ENCODE measurements around the gene SPDYA. TPM values are rescaled to one million over a fixed set of nuclear protein-coding genes. Genes with fewer than 3 reads are reported as not detected.
A peak's percentile ranks its signal among the peaks of the same experiment; 100 is the strongest.

SPDYA gene
- total and polyA plus RNA-seq, 5 donors from 2014 or later, result 0.09 to 19.6 (median 0.19) TPM

GRCh38 chr2:28869494-28870145 lies 59.0 kb downstream of the SPDYA start:
- peak overlapping the region; percentile 99 to 100 (median 100) for H3K27ac Mint-ChIP-seq
- no peaks in the 10 kb centered on the region for H3K27me3 Mint-ChIP-seq
- H3K4me1 Mint-ChIP-seq, result peaks cover 20 to 53% (median 31%) of the 10 kb centered on the region in 4 donors
- no peaks in the 10 kb centered on the region for H3K9me3 Mint-ChIP-seq
- H3K4me3 Mint-ChIP-seq, result peak overlapping the region; percentile 95 to 97 (median 96)
- peak overlapping the region; percentile 94 for H3K4me3 ChIP-seq (ENCODE audit: low read depth, low read length)
- peak overlapping the region; percentile 95 for H3K27ac ChIP-seq (ENCODE audit: insufficient read depth, low read length, poor library complexity, severe bottlenecking)
- H3K4me1 ChIP-seq (ENCODE audit: control insufficient read depth, insufficient read depth, low read length, poor library complexity, severe bottlenecking), result peaks cover 37% of the 10 kb centered on the region
- peaks cover 3% of the 10 kb centered on the region for H3K36me3 ChIP-seq (ENCODE audit: control insufficient read depth, insufficient read depth, low read length)
- DNase-seq, result no peak
- peaks cover 5% of the 10 kb centered on the region for H3K36me3 Mint-ChIP-seq
- no peaks in the 10 kb centered on the region for H3K9me3 ChIP-seq (ENCODE audit: control insufficient read depth in 2 of 2, low read length in 2 of 2)
- peak; percentile 0 to 4 for ATAC-seq (ENCODE audit: low read depth in 2 of 2)
- no peaks in the 10 kb centered on the region for H3K27me3 ChIP-seq (ENCODE audit: control insufficient read depth, insufficient read depth, low read length)

- Histone ChIP-seq H3K4me3 (ENCODE audit: low read depth, low read length) (peak within 1 kb of the TSS; percentile 94), H3K9me3 (ENCODE audit: control insufficient read depth in 2 of 2, low read length in 2 of 2) (no peaks in the 10 kb centered on the region), H3K4me1 (ENCODE audit: control insufficient read depth, insufficient read depth, low read length, poor library complexity, severe bottlenecking) (peaks cover 37% of the 10 kb centered on the region), H3K36me3 (ENCODE audit: control insufficient read depth, insufficient read depth, low read length) (no peaks in the 10 kb centered on the region), H3K27ac (ENCODE audit: insufficient read depth, low read length, poor library complexity, severe bottlenecking) (peak within 1 kb of the TSS; percentile 95), H3K27me3 (ENCODE audit: control insufficient read depth, insufficient read depth, low read length) (peaks cover 2% of the 10 kb centered on the region)
- Mint-ChIP-seq H3K4me3 (peak within 1 kb of the TSS; percentile 95 to 97 (median 96)), H3K4me1 (peaks cover 14 to 46% (median 25%) of the 10 kb centered on the region in 4 donors), H3K36me3 (peaks cover under 1% of the 10 kb centered on the region), H3K9me3 (no peaks in the 10 kb centered on the region), H3K27ac (peak within 1 kb of the TSS; percentile 99 to 100 (median 100)), H3K27me3 (peaks cover 3% of the 10 kb centered on the region)
- DNase-seq, result peak; percentile 95 to 97 (median 96)
- ATAC-seq (ENCODE audit: low read depth in 2 of 2), result peak; percentile 91 to 94
These were observed 59.7 kb downstream of the SPDYA start, which contains the start of gene TRMT61B for GRCh38 chr2:28870146-28870891. TSS of gene TRMT61B (minus strand) at chr2:28870309. CDS start at chr2:28870277, 32 bp downstream.

- peaks cover 13 to 38% (median 21%) of the 10 kb centered on the region in 4 donors for H3K4me1 Mint-ChIP-seq
- Histone ChIP-seq H3K27ac (ENCODE audit: insufficient read depth, low read length, poor library complexity, severe bottlenecking) (no peak overlapping the region), H3K36me3 (ENCODE audit: control insufficient read depth, insufficient read depth, low read length) (no peaks in the 10 kb centered on the region), H3K4me3 (ENCODE audit: low read depth, low read length) (peak overlapping the region; percentile 7), H3K27me3 (ENCODE audit: control insufficient read depth, insufficient read depth, low read length) (peaks cover 5% of the 10 kb centered on the region), H3K4me1 (ENCODE audit: control insufficient read depth, insufficient read depth, low read length, poor library complexity, severe bottlenecking) (peaks cover 33% of the 10 kb centered on the region), H3K9me3 (ENCODE audit: control insufficient read depth in 2 of 2, low read length in 2 of 2) (no peaks in the 10 kb centered on the region)
- no peaks in the 10 kb centered on the region for H3K36me3 Mint-ChIP-seq
- peaks cover 0 to 2% (median 0%) of the 10 kb centered on the region in 7 donors for H3K9me3 Mint-ChIP-seq
- H3K4me3 Mint-ChIP-seq, result peak overlapping the region in 3 of 4 donors; percentile 95 to 97 (median 95)
- peaks cover 14% of the 10 kb centered on the region for H3K27me3 Mint-ChIP-seq
- DNase-seq (no peak), ATAC-seq (ENCODE audit: low read depth in 2 of 2) (no peak)
- peak overlapping the region in 1 of 3 donors; percentile 99 for H3K27ac Mint-ChIP-seq
These were observed 61.0 kb downstream of the SPDYA start for GRCh38 chr2:28871620-28872019.

GRCh38 chr2:28880193-28880592 lies 69.6 kb downstream of the SPDYA start:
- H3K9me3 Mint-ChIP-seq, result peaks cover 0 to 2% (median 0%) of the 10 kb centered on the region in 7 donors
- no peak overlapping the region for H3K4me3 Mint-ChIP-seq
- H3K36me3 Mint-ChIP-seq, result no peaks in the 10 kb centered on the region
- peaks cover 0 to 2% (median 0%) of the 10 kb centered on the region in 4 donors for H3K4me1 Mint-ChIP-seq
- Histone ChIP-seq H3K4me3 (ENCODE audit: low read depth, low read length) (no peak overlapping the region), H3K4me1 (ENCODE audit: control insufficient read depth, insufficient read depth, low read length, poor library complexity, severe bottlenecking) (no peaks in the 10 kb centered on the region), H3K27ac (ENCODE audit: insufficient read depth, low read length, poor library complexity, severe bottlenecking) (no peak overlapping the region), H3K9me3 (ENCODE audit: control insufficient read depth in 2 of 2, low read length in 2 of 2) (no peaks in the 10 kb centered on the region), H3K27me3 (ENCODE audit: control insufficient read depth, insufficient read depth, low read length) (peaks cover 9% of the 10 kb centered on the region), H3K36me3 (ENCODE audit: control insufficient read depth, insufficient read depth, low read length) (no peaks in the 10 kb centered on the region)
- DNase-seq (no peak), ATAC-seq (ENCODE audit: low read depth in 2 of 2) (no peak)
- no peak overlapping the region for H3K27ac Mint-ChIP-seq
- H3K27me3 Mint-ChIP-seq, result peaks cover 33% of the 10 kb centered on the region

- ATAC-seq (ENCODE audit: low read depth in 2 of 2), result no peak
- no peaks in the 10 kb centered on the region for H3K36me3 Mint-ChIP-seq
- DNase-seq, result no peak
- H3K27ac ChIP-seq (ENCODE audit: insufficient read depth, low read length, poor library complexity, severe bottlenecking), result no peak overlapping the region
- peaks cover 39% of the 10 kb centered on the region for H3K4me1 ChIP-seq (ENCODE audit: control insufficient read depth, insufficient read depth, low read length, poor library complexity, severe bottlenecking)
- H3K4me3 ChIP-seq (ENCODE audit: low read depth, low read length), result no peak overlapping the region
- no peaks in the 10 kb centered on the region for H3K9me3 ChIP-seq (ENCODE audit: control insufficient read depth in 2 of 2, low read length in 2 of 2)
- peak overlapping the region; percentile 6 to 75 (median 18) for H3K4me3 Mint-ChIP-seq
- H3K9me3 Mint-ChIP-seq, result no peaks in the 10 kb centered on the region
- H3K27me3 ChIP-seq (ENCODE audit: control insufficient read depth, insufficient read depth, low read length), result no peaks in the 10 kb centered on the region
- peaks cover 27 to 39% (median 32%) of the 10 kb centered on the region in 4 donors for H3K4me1 Mint-ChIP-seq
- H3K27me3 Mint-ChIP-seq, result peaks cover 10% of the 10 kb centered on the region
- no peaks in the 10 kb centered on the region for H3K36me3 ChIP-seq (ENCODE audit: control insufficient read depth, insufficient read depth, low read length)
- H3K27ac Mint-ChIP-seq, result peak overlapping the region in 1 of 3 donors; percentile 21
These were observed 82.9 kb downstream of the SPDYA start for GRCh38 chr2:28893488-28893887.

GRCh38 chr2:28894470-28895188 lies 84.0 kb downstream of the SPDYA start, which contains the start of gene WDR43:
TSS of gene WDR43 (plus strand) at chr2:28894667. CDS start at chr2:28894699, 32 bp downstream.
- H3K4me1 Mint-ChIP-seq, result peaks cover 35 to 50% (median 42%) of the 10 kb centered on the region in 4 donors
- peak within 1 kb of the TSS; percentile 96 for H3K4me3 ChIP-seq (ENCODE audit: low read depth, low read length)
- peaks cover 47% of the 10 kb centered on the region for H3K4me1 ChIP-seq (ENCODE audit: control insufficient read depth, insufficient read depth, low read length, poor library complexity, severe bottlenecking)
- peak; percentile 98 to 99 for ATAC-seq (ENCODE audit: low read depth in 2 of 2)
- no peaks in the 10 kb centered on the region for H3K36me3 Mint-ChIP-seq
- H3K4me3 Mint-ChIP-seq, result peak within 1 kb of the TSS; percentile 94 to 99 (median 96)
- peak within 1 kb of the TSS; percentile 83 to 97 (median 93) for H3K27ac Mint-ChIP-seq
- peaks cover 4% of the 10 kb centered on the region for H3K27me3 Mint-ChIP-seq
- peak; percentile 97 to 99 (median 98) for DNase-seq
- no peaks in the 10 kb centered on the region for H3K9me3 ChIP-seq (ENCODE audit: control insufficient read depth in 2 of 2, low read length in 2 of 2)
- H3K9me3 Mint-ChIP-seq, result no peaks in the 10 kb centered on the region
- H3K27me3 ChIP-seq (ENCODE audit: control insufficient read depth, insufficient read depth, low read length), result no peaks in the 10 kb centered on the region
- peak within 1 kb of the TSS; percentile 68 for H3K27ac ChIP-seq (ENCODE audit: insufficient read depth, low read length, poor library complexity, severe bottlenecking)
- peaks cover 2% of the 10 kb centered on the region for H3K36me3 ChIP-seq (ENCODE audit: control insufficient read depth, insufficient read depth, low read length)

- H3K36me3 ChIP-seq (ENCODE audit: control insufficient read depth, insufficient read depth, low read length), result peaks cover 2% of the 10 kb centered on the region
- no peaks in the 10 kb centered on the region for H3K9me3 ChIP-seq (ENCODE audit: control insufficient read depth in 2 of 2, low read length in 2 of 2)
- Mint-ChIP-seq H3K9me3 (no peaks in the 10 kb centered on the region), H3K36me3 (no peaks in the 10 kb centered on the region), H3K4me3 (peak overlapping the region; percentile 94 to 99 (median 96)), H3K27me3 (peaks cover 4% of the 10 kb centered on the region), H3K4me1 (peaks cover 39 to 54% (median 47%) of the 10 kb centered on the region in 4 donors), H3K27ac (peak overlapping the region; percentile 83 to 97 (median 93))
- no peak for ATAC-seq (ENCODE audit: low read depth in 2 of 2)
- peak overlapping the region; percentile 96 for H3K4me3 ChIP-seq (ENCODE audit: low read depth, low read length)
- no peaks in the 10 kb centered on the region for H3K27me3 ChIP-seq (ENCODE audit: control insufficient read depth, insufficient read depth, low read length)
- peaks cover 47% of the 10 kb centered on the region for H3K4me1 ChIP-seq (ENCODE audit: control insufficient read depth, insufficient read depth, low read length, poor library complexity, severe bottlenecking)
- peak; percentile 9 to 52 (median 29) for DNase-seq
- peak overlapping the region; percentile 68 for H3K27ac ChIP-seq (ENCODE audit: insufficient read depth, low read length, poor library complexity, severe bottlenecking)
These were observed 84.7 kb downstream of the SPDYA start for GRCh38 chr2:28895189-28895893.

Data from CD4-positive, CD25-positive, alpha-beta regulatory T cell (primary cell).